Measurements from ENCODE around the gene PFN3. TPM values are rescaled to one million over a fixed set of nuclear protein-coding genes. Genes with fewer than 3 reads are reported as not detected.

The PFN3 gene
- total RNA-seq, 1 donor from 2014 or later = not detected

- no peak for TF ChIP-seq POLR2A (IDR thresholded peaks at IDR 0.05)
- no peak for TF ChIP-seq CTCF (IDR thresholded peaks at IDR 0.05)
- no peak for TF ChIP-seq POLR2AphosphoS5 (IDR thresholded peaks at IDR 0.05; ENCODE audit: insufficient read depth in 1 of 2, low read depth in 1 of 2)
- intact Hi-C loops (cut with DNase I) = no loop called here
- Histone ChIP-seq H3K36me3 (no peaks in the 10 kb centered on the region), H3K4me3 (no peak overlapping the region), H3K27ac (no peak overlapping the region), H3K9me3 (no peaks in the 10 kb centered on the region), H3K27me3 (no peaks in the 10 kb centered on the region), H3K4me1 (peaks cover 16% of the 10 kb centered on the region)
- DNase-seq (ENCODE audit: extremely low spot score in 2 of 2) = no peak
Measured at GRCh38 chr5:177356746-177357145, 43.7 kb downstream of the PFN3 start.

- Histone ChIP-seq H3K4me3 (no peak overlapping the region), H3K4me1 (peaks cover 16% of the 10 kb centered on the region), H3K27ac (no peak overlapping the region), H3K36me3 (no peaks in the 10 kb centered on the region), H3K27me3 (no peaks in the 10 kb centered on the region), H3K9me3 (no peaks in the 10 kb centered on the region)
- no peak for TF ChIP-seq CTCF (IDR thresholded peaks at IDR 0.05)
- no peak for TF ChIP-seq POLR2A (IDR thresholded peaks at IDR 0.05)
- TF ChIP-seq POLR2AphosphoS5 (IDR thresholded peaks at IDR 0.05; ENCODE audit: insufficient read depth in 1 of 2, low read depth in 1 of 2) = no peak
- intact Hi-C loops (cut with DNase I) = no loop called here
- no peak for DNase-seq (ENCODE audit: extremely low spot score in 2 of 2)
Measured at GRCh38 chr5:177355868-177356168, 44.6 kb downstream of the PFN3 start.

GRCh38 chr5:177355162-177355867 is 45.1 kb downstream of the PFN3 start:
- no peak overlapping the region for H3K4me3 ChIP-seq
- no peaks in the 10 kb centered on the region for H3K27me3 ChIP-seq
- no peak overlapping the region for H3K27ac ChIP-seq
- intact Hi-C loops (cut with DNase I) = no loop called here
- no peak for DNase-seq (ENCODE audit: extremely low spot score in 2 of 2)
- H3K4me1 ChIP-seq = peaks cover 21% of the 10 kb centered on the region
- no peaks in the 10 kb centered on the region for H3K9me3 ChIP-seq
- TF ChIP-seq CTCF (IDR thresholded peaks at IDR 0.05) = no peak
- TF ChIP-seq POLR2A (IDR thresholded peaks at IDR 0.05) = no peak
- no peak for TF ChIP-seq POLR2AphosphoS5 (IDR thresholded peaks at IDR 0.05; ENCODE audit: insufficient read depth in 1 of 2, low read depth in 1 of 2)
- H3K36me3 ChIP-seq = no peaks in the 10 kb centered on the region

- Histone ChIP-seq H3K4me3 (no peak overlapping the region), H3K36me3 (no peaks in the 10 kb centered on the region), H3K4me1 (peaks cover 27% of the 10 kb centered on the region), H3K27ac (no peak overlapping the region), H3K9me3 (no peaks in the 10 kb centered on the region), H3K27me3 (no peaks in the 10 kb centered on the region)
- no peak for DNase-seq (ENCODE audit: extremely low spot score in 2 of 2)
- intact Hi-C loops (cut with DNase I) = no loop called here
- TF ChIP-seq POLR2AphosphoS5 (IDR thresholded peaks at IDR 0.05; ENCODE audit: insufficient read depth in 1 of 2, low read depth in 1 of 2) = no peak
- no peak for TF ChIP-seq POLR2A (IDR thresholded peaks at IDR 0.05)
- TF ChIP-seq CTCF (IDR thresholded peaks at IDR 0.05) = no peak
Measured at GRCh38 chr5:177354711-177355110, 45.8 kb downstream of the PFN3 start.

- H3K4me1 ChIP-seq = peaks cover 31% of the 10 kb centered on the region
- intact Hi-C loops (cut with DNase I) = no loop called here
- DNase-seq (ENCODE audit: extremely low spot score in 2 of 2) = no peak
Measured at GRCh38 chr5:177354256-177354655, 46.2 kb downstream of the PFN3 start.

More at GRCh38 chr5:177354256-177354655, 46.2 kb downstream of the PFN3 start:
- no peak overlapping the region for H3K4me3 ChIP-seq
- H3K36me3 ChIP-seq = no peaks in the 10 kb centered on the region
- no peak overlapping the region for H3K27ac ChIP-seq
- H3K27me3 ChIP-seq = no peaks in the 10 kb centered on the region
- TF ChIP-seq POLR2AphosphoS5 (IDR thresholded peaks at IDR 0.05; ENCODE audit: insufficient read depth in 1 of 2, low read depth in 1 of 2) (no peak), CTCF (IDR thresholded peaks at IDR 0.05) (no peak), POLR2A (IDR thresholded peaks at IDR 0.05) (no peak)
- no peaks in the 10 kb centered on the region for H3K9me3 ChIP-seq

All from vagina (tissue), 2 donors.